Activated CD4-positive, alpha-beta T cell treated with anti-CD3 and anti-CD28 coated beads, Interleukin-2, amount 50 U/mL, for 24 hours (primary cell): ENCODE results near the gene CALCOCO2.
"Not testable (repeated sequence)": the region's sequence is repeated elsewhere in the genome, so short reads cannot be mapped to it uniquely, and the experiment has no call there.

ENCODE experiments used
- DNase-seq, 2 donors: peaks; one replicate each; pipeline ENCODE4 v3.0.0-alpha.2; 2020; ENCODE audit warnings: low read depth in 1 of 2, low spot score in 1 of 2

The CALCOCO2 gene, protein sequence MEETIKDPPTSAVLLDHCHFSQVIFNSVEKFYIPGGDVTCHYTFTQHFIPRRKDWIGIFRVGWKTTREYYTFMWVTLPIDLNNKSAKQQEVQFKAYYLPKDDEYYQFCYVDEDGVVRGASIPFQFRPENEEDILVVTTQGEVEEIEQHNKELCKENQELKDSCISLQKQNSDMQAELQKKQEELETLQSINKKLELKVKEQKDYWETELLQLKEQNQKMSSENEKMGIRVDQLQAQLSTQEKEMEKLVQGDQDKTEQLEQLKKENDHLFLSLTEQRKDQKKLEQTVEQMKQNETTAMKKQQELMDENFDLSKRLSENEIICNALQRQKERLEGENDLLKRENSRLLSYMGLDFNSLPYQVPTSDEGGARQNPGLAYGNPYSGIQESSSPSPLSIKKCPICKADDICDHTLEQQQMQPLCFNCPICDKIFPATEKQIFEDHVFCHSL

DNA sequence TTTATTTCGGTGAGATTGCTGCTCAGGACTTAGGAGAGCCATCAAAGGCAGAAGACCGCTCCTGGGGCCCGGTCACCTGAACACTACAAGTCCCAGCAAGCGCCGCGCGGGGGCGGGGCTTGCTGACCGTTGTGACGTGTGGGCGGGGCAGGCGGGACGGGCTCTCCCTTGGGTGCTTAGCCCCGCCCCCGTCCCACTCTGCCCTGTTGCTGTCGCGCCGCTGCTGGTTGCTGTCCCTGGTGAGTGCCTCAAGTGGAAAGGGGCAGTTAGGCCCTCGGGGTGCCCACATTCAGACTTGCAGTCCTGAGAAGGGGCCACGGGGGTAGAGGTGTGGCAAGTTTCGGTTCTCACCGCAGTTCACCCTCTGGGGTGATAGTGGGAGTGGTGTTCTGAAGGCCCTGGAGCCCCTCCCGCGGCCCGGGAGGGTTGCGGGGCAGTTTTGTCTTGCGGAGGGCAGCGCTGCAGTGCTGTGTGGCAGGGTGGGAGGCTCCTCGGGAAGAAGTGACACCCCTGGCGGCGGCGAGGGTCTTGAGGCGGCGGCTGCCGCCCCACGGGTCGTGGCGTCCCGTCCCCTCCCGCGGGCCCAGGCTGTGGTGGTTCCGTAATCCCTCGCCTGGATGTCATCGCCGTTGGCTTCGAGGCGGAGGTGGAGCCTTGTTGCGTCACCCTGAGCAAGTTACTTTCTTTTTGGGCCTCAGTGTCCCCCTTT lies at the start of gene CALCOCO2:
Gene CALCOCO2 (plus strand): TSS at position 196 of the 709 bp plus-strand sequence. CDS start 10,673 bp downstream, outside the sequence.
- DNase-seq: peak; percentile 59 to 78

DNA sequence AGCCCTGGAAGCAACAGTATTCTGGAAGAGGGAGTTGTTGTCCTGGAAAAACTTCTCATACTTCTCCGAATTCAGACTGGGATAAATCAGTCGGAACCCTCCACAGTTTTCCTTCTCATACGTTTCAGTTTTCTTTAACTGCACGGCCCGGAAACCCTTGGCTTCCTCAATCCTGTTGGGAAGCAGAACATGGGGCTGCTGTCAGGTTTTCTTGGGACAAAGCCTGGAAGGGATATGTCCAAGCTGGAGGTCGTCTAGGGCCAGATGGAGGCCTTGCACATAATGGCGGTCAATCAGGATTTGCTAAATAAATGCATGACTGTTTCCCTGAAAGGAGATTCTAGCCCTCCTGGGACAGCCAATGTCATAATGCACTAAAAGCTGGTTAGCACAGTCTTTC lies 43.0 kb upstream of the CALCOCO2 start:
- DNase-seq: no peak

DNA sequence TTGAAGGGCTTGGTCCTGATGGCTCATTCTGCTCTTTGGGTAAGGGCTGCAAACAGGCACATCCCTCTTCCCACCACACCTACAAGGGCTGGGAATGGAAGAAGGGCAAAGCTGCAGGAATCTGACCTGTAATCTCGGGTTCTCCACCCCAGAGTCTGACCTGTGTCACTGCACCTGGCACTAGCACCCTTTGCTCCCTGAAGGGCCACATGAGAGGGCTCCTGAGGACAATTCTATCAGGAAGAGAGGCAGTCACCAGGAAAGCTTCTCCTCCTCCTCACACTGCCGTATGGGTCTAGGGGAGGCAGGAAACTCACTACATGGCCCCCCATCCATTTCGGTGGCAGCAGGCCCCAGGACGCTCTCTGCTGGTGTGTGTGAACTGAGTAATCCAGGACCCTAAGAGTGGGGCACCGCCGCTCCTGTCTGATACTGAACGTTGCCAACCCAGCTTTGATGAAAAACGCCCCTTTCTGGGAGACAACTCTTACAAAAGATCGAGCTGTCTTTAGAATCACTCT lies 40.2 kb upstream of the CALCOCO2 start:
- DNase-seq: no peak

DNA sequence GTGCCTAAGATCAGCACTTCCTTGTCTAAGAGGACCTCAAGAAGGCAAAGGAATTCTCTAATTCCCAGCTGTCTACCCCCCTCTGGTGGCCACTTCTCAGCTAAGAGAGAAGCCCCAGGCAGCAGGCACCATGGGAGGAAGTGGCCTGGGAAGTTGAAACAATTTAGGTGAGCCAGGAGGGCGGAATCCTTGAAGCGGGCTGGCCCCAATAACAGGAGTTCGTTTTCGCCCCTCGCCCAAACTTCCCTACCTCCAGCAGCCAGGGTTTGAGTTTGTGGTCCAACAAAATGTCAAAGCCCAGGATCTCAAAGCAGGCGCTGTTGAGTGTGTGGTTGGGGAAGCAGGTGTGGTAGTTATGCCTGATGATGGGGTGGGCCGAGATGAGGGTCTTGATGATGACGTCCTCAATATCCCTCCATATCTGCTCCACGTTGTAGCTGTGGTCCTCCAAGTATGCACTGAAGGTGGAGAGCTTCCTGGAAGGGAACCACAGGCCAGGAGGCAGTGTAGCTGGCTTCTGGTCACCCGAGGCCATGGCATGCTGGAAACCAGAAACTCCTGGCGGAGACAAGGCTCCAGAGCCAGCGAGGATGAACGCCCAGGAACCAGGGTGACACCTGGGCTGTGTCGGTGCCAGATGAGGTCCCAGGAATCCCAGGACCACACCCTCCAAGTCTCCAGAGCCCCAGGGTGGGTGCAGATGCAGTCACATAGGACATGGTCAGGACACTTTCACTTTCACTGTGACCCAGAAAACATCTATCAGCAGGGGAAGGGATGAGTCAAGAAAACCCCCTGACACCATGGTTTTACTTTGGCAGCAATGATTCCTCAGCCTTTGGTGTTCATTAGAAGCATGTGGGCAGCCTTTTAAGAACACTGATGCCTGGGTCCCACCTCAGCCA lies 39.5 kb upstream of the CALCOCO2 start:
- peak in 1 of 2 donors; percentile 10 for DNase-seq

DNA sequence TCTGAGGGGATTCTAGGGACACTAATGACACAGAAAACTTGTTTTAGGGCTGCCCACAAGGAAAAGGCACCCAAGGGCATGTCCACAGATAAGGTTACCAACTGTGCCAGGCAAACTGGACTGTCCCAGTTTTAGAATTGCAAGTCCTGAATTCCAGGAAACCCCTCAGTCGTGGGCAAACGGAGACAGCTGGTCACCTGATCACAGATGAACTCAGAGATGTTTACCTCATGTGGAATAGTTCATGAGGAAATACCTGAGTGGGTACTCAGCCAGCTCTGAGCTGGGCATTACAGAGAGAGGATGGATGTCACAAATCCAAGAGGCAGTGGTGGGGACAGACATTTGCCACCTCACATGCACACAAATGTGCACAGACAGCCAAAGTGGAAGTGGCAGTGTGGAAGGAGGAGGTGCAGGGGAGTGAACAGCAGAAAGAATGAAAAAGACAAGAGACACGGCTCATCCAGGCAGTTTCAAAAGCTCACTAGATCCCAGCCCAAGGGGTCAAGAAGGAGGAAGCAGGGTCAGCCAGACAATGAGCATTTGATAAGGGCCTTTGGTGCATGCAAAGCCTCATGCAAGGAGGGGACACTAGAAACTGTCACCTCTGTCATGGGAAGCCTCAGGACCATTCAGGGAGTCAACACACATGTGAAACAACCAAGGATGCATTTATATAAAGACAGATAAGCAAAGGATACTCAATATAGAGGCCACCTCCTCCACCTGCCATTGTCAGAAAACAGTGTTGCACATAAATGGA lies 38.6 kb upstream of the CALCOCO2 start:
- DNase-seq: no peak

DNA sequence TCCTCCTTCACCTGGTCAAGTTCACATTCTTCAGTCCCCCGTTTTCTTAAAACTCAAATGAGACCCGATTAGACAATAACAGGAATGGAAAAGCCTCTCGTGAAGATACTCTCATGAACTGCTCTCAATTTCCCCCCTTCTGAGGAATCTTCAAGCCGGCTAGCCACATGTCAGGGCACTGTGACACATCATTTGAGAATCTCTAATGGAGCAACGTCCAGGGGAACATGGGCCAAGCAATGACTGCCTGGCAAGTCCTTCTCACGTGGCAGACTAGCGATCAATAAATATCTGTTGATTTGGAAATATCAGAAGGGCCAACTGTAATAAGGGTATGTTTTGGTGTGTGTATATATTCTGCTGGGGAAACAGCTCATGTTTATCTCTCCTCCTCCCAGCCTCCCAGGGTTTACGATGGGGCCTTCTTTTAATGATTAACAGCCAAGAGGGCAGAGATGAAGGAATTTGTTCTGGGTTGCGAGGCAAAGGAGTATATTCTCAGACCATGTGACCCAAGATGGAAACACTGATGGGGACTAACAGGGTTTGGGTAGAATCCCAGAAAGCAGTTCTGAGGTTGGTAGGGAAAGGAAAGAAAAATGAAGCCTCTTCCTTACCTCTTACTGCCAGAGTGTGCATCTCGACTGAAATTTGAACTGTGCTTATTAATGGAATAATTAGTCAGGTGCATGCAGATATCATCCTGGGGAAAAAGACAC lies 35.2 kb upstream of the CALCOCO2 start:
- DNase-seq: no peak

DNA sequence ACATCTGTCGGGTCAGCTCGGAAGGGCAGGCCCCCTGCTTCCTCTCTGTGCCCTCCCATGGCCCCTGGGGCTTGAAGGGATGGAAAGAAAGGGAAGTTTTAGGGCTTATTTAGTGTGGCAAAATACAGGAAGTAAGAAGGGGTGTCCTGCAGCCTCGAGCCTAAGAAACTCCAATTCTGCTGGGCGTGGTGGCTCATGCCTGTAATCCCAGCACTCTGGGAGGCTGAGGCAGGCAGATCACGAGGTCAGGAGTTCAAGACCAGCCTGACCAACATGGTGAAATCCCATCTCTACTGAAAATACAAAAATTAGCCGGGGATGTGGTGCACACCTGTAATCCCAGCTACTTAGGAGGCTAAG lies 34.7 kb upstream of the CALCOCO2 start:
- DNase-seq: not testable (repeated sequence)

DNA sequence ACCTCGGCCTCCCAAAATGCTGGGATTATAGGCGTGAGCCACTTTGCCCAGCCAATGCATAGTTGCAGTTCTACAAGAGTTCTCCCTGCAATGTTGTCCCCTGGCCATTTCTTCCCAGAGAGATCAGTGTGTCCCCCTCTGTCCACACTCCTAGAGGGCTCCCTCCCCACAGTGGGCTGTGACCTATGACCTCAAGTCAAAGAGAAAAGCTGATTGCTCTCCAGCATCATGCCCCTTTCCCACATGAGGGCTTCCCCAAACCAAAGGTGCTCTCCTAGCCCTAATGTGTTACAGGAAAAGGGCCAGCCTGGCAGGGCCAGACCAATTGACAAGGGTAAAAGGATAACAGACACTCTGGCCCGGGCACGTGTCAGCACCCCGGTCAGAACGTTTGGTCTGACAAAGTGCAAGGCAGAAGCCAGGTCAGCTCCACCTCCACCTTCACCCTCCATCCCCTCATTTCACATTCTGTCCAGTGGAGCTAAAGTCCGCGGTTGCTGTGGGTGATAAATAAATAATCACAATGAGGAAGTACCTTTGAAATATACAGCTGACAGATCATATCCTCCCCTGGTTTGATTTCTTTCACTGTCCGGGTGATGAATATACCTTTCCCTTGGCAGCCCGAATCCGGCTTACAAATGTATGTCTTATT lies 31.6 kb upstream of the CALCOCO2 start:
- DNase-seq: no peak

DNA sequence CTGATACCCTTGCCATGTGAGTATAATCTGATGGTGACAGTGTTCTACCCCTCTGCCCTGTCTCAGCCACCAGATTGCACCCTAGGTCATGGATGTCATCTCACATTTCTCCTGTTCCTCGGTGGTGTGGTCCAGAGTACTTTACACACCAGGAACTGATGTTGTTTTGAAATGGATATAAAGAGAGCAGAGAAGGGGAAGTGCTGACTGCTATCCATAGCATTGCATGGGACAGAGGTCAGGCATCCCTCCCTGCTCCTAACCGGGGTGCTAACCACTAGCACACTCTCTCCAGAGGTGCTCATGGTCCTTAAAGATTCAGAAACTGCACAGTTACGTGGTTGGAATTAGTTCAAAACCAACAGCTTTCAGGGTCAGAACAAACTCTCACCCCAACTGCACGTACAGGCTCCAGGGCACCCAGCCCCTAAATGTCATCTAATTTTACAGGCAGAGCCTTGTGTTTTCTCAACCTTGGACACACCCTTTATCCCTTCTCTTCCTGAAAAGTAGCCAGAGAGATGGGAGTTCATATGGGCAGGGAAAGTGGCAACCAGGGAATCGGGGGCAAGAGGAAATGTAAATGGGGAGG lies 30.1 kb upstream of the CALCOCO2 start:
- DNase-seq: no peak

DNA sequence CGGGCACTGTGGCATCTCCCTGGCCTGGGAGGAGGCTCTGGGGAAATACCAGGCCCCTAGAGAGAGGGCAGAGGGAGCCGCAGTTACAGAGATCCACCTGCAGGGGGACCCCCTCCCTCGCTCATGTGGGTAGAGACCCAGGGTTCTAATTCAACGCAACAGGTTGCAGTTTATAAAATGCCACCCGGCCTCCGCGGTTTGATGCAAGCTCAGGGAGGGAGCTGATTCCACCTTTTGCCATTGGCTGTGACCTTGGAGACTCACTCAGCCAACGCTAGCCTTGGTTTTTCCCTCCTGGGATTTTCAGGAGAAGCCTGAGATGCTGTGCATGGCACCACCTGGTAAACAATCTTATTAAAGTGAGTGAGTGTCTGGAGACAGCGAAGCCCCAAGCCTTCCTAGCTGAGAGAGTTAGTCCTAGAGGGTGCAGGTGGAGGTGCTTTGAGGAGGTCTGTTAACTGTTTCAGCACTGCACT lies 25.9 kb upstream of the CALCOCO2 start:
- DNase-seq: peak; percentile 54 to 66

DNA sequence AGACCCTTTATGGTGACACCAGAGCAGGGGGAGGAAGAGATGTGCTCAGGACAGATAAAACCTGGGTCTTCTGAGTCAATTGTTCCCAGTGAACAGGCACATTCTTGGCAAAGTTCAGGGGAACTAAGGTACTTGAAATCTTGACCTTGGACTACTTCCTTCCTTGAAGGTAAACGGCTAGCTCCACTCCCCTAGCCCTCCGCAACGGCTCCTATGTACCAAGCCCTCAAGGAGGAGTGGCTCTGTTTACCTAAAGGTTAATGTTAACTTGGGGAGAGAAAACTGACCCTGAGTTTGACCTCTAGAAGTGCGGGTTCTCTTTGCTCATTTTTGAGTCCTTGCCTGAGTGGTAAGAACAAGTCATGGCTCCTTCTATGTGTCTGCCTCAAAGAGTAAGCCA lies 21.7 kb upstream of the CALCOCO2 start:
- no peak for DNase-seq

DNA sequence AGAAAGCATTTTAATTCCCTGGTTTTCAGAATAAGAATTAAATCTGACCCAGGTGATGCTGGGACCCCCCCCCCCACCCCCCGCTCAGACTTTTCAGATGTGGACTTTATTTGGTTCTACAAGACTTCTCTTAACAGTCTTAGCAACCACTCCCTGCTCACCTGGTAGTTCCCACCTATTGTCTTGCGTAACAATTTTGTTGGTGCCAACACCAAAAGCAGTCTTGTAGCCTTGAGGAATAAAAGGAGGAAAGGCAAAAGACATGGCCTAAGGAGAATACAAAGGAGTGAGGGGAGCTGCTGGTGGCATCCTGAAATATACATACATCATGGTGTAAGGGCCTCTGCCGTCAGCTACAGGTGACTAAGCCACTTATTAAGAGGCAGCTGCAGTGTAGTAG lies 18.8 kb upstream of the CALCOCO2 start:
- DNase-seq: no peak

DNA sequence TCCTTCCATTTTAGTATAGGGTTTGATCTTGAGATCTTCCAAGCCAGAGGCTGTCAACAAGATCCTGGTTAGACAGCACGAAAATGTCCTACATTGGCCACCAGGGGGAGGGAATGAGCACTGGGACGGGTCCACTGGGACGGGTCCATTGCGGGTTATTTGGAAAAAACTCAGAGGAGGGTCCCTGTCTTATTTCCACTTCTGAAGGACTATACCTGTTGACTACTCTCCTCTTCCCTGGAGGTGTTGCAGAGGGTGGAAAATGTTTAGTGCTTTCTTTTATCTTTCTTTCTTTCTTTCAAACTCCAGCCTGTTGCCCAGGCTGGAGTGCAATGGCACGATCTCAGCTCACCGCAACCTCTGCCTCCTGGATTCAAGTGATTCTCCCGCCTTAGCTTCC lies 16.3 kb upstream of the CALCOCO2 start:
- peak in 1 of 2 donors; percentile 55 for DNase-seq

DNA sequence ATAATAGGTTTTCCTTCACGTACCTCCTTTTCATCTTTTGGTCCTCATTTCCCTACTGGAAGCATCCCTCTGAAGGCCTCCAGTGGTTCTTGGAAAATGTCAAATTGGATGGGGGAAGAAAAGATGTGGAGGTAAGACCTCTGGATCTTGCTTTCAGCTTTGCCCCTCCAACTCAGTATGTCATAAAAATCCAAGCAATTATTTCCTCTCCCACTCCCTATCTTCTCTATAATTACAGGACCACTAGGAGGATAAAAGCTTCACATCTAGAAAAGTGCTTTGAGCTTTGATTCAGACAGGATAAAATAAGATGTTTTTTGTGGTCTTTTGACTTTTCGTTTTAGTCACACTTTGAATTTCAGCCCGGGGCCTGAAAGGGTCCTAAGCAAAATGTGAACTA lies 15.5 kb upstream of the CALCOCO2 start:
- DNase-seq: no peak

DNA sequence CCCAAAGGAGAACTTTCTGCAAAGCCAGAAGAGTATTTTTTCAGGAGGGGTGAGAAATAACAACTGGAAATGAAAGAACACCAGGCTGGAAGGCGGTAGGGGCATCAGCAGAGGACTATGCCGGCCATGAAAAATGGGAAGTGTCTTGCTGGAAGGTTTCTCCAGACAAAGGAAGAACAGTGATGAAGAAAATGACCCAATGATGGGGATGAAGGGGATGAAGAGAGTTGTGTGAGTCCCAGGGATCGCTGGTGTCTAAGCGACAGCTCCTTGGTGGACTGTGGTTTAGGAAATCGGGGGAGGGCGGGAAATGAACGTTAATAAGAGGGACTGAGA lies 14.4 kb upstream of the CALCOCO2 start:
- no peak for DNase-seq

DNA sequence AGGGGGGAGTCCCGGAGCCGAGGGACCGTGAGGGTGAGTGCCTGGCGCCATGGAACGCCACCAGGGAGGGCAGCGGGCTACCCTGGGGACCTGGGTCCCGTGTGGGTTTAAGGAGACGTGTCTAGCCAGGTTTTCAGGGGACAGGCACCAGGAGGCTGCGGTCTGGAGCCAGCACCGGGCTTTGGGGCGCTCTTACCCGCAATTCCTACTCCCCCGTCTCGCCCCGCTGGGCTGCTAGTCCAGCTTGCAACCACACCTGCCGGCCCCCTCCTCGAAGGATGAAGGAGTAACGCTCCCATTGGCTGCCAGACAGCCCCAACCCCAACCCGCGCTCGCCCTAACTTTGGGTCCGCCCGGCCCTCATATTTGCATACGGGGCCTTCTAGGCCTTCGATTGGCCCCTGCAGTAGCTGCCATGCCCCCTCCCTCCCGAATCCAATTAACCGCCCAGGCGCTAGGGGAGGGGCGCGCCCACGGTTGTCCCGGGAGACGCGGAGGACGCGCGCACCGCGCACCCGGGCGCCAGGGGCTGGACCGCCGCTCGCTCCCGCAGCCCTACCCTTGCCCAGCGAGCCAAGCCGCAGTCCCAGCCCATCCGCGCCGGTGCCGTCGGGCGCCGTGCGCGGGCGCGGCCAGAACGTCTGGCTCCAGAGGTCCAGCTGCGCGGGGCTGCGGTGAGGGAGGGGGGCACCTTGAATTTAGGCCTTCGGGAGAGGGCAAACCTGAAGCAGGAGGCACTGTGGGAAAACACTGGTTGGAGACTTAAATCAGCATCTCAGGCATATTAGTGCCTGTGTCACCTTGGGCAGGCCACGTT lies 13.9 kb upstream of the CALCOCO2 start, which contains the start of gene TTLL6:
Gene TTLL6 (minus strand): TSS at position 456 of the 817 bp plus-strand sequence. CDS start 157 bp downstream, at position 299.
- peak; percentile 50 to 64 for DNase-seq

DNA sequence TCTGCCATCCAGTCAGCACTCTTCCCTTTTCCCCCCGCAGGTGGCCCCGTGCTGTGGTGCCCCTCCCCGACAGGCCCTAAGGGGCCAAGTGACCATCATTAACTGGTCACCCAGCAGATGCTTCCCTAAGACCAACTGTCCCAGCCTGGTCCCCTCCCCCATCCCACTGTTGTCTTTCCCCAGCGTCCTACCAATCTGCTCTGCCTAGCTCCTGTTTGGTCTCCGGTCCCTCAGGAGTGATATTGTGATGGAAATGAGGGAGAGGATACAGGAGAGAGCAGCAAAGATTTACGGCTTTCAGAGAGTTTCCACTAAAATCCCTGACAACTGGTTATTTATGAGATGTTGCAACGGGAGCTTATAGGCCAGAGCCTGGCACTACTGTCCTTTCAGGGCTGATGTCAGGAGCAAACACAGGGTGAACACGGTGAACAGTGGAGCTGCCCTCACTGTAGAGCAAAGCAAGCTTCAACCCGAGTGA lies 12.4 kb upstream of the CALCOCO2 start:
- DNase-seq: no peak

DNA sequence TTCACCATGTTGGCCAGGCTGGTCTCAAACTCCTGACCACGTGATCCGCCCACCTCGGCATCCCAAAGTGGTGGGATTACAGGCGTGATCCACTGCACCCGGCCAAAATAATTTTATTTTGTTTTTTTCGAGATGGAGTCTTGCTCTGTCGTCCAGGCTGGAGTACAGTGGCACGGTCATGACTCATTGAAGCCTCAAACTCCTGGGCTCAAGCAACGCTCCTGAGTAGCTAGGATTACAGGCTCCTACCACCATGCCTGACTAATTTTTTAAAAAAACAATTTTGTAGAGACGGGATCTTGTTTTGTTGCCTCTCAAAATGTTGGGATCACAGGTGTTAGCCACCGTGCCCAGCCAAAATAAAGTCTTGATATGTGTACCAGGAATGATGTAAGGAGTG lies 11.4 kb upstream of the CALCOCO2 start:
- no peak for DNase-seq
